HCEC 1CT (cell line): Measurements from ENCODE around the gene LDAH.
A peak's percentile ranks its signal among the peaks of the same experiment; 100 is the strongest.

Experiments used
- DNase-seq: peaks from one replicate; pipeline ENCODE4 v3.0.0-alpha.2; 2017

LDAH gene

GRCh38 chr2:20771299-20771698 is 51.6 kb downstream of the LDAH start:
- DNase-seq: no peak

DNA sequence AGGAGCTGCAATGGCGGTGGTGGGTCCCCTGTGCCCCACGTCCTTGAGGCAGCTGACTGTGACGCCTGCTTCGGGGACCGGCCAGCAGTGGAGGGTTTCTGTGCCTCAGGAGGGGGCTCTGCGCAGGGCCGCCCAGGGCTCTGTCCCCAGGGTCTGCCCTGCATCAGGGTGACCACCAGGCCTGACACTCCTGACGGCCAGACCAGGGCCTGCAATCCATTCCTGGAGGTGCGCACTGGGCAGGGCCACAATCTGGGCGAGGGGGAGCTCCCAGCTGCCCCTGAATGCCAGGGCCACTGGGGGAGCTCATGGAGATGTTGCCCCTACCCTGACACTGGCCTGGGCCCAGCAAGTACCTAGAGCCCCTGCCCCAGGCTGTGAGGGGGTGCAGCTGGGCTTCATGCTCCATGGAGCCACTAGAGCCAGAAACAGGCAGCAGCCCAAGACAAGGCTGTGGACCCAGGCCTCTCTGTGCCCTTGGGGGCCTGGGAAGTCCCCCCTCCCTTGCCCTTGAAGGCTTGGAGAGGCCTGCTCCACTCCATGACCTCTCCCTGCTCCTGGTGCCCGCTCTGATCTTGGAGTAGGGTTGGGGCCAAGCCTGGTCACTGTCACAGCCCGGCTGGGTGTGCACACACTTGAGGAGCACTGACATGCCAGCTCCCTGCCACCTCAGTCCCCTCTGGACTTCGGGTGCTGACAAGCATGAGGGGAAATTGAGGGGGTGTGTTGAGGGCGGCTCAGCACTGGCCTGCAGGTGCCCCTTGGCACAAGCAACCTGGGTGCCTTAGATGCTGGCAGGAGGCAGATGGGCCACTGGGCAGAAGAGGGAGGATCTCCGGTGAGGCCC is 55.9 kb downstream of the LDAH start:
- no peak for DNase-seq

DNA sequence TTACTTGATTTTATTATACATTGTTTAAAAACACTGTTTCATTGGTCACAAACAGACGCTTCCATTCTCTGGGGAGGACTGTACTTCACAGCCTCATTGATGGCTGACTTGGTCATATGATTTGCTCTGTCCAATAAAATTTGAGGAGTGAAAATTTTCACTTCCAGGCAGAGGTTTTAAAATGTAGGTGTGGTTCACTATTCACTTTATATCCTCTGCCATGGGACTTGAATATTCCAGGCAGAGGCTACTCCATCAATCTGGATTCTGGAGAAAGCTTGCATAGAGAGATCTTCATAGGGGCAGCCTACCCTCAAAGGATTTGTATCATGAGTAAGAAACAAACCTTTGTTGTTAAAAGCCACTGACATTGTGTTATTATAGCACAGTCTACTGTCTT is 56.7 kb downstream of the LDAH start:
- DNase-seq: no peak

GRCh38 chr2:20762945-20763683 is 59.8 kb downstream of the LDAH start:
- no peak for DNase-seq

- no peak for DNase-seq
Measured at GRCh38 chr2:20759487-20759886, 63.4 kb downstream of the LDAH start.

DNA sequence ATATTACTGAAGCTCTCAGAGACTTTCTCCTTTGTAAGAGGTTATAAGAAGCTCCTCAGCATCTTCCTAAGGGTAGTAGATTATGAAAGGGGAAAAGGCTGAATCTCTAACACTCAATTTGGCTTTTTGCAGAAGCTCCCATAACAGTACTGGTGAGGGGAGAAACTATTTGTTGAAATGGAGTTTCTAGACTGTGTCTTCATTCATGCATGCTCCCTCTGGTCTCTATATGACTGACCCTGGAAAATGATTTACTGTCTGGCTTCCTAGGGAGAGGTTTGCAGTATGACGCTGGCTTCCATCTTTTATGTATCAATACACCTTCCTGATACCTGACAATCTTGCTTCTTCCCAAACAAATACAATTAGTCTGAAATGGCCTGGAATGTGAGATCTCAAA is 63.9 kb downstream of the LDAH start:
- DNase-seq: no peak

- DNase-seq: no peak
Measured at GRCh38 chr2:20757405-20758090, 65.4 kb downstream of the LDAH start.

DNA sequence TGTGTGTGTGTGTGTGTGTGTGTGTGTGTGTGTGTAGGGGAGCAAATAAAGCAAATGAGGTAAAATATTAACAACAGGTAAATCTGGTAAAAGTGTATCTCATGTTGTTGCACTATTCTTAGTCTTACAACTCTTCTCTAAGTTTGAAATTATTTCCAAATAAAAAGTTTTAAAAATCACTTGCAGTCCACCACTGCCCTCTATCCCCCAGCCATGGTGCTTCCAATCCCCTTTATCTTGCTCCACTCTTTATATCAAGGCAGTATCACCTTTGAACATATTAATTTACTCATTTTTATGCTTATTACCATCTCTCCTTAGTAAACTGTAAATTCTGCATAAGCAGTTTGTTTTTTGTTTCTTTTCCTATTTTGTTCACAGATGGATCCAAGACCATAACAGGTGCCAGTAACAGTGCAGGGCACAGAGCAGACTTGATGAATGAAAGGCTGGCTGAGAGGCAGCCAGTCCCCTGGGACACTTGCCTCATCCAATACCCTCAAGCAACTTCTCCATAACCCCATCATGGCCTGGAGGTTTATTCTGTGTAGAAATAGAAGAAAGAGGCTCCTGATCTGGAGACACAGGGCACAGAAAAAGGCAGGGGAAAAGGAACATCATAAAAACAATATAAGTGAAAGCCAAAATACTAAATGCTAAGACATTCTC is 67.6 kb downstream of the LDAH start:
- no peak for DNase-seq

GRCh38 chr2:20752293-20752692 is 70.6 kb downstream of the LDAH start:
- no peak for DNase-seq

- no peak for DNase-seq
Measured at GRCh38 chr2:20747317-20747716, 75.6 kb downstream of the LDAH start.

DNA sequence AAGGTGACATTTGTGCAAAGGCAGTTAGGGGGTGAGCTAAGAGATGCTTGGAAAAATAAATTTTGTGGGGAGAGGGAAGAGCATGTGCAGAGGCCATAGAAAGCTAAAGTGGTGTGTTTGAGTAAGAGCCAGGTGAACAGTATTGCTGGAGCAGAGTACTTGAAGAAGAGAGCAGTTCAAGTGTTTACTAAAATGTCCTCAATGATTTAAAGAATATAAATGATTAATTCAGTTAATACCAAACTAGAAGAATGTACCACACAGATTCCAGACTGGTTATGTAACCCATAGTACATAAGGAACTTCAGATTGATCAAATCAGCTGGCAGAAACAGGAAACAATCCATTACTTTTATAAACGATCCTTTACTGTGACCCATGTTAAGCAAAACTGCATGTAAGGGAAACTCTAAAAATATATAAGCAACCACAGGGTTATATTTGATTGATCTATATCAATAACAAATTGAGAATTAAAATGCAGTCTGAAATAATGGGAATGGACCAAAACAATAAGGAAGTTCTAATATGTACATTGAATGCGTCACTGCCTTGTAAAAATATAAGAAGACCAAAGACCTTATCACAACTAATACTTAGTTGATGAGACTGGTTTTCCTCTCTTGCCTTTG is 76.9 kb downstream of the LDAH start:
- DNase-seq: no peak

DNA sequence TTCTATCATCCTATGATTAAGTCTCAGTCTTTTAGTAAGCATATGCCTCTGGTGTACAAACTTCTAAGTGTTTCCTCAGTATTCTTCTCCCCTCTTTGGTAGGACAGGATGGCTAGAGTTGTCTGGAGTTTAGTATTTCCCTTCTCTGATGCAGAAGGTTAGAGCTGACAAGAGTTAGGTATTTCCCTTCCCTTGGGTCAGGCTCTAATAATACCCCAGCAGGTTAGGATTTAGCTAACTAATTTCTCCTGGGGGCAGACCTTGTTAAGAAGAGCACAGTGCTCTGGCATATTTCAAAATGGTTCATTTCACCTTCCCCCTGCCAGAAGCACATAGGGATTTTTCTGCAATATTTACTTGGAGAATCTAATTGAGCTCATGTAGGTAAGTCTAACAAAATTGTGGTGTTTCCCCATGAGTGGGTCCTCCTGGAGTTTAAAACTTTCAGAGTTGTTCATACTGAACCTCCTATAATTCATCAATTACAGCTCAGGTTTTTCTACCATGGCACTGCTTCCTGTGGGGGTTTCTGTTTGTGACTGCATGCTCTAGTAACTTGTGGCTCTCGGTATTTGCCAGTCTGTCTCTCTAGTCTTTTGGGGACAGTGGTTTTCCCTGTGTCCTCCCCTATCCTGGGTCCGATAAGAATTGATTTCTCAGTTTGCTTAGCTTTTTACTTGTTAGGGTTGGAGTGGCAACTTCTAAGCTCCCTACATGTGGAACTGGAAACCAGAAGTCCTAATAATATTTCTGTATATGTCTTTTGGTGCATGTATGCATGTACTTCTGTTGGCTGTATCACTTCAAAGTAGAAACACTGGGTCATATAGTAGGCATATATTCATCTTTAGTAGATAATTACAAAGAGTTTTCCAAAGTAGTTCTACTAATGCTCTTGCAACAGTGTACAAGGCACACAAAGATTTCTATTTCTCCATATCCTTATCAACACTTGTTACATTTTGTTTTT is 78.2 kb downstream of the LDAH start:
- no peak for DNase-seq

- no peak for DNase-seq
Measured at GRCh38 chr2:20738772-20739171, 84.1 kb downstream of the LDAH start.

- DNase-seq: no peak
Measured at GRCh38 chr2:20737505-20737904, 85.4 kb downstream of the LDAH start.

- no peak for DNase-seq
Measured at GRCh38 chr2:20728114-20728758, 94.7 kb downstream of the LDAH start.

GRCh38 chr2:20726913-20727312 is 96.0 kb downstream of the LDAH start:
- no peak for DNase-seq

DNA sequence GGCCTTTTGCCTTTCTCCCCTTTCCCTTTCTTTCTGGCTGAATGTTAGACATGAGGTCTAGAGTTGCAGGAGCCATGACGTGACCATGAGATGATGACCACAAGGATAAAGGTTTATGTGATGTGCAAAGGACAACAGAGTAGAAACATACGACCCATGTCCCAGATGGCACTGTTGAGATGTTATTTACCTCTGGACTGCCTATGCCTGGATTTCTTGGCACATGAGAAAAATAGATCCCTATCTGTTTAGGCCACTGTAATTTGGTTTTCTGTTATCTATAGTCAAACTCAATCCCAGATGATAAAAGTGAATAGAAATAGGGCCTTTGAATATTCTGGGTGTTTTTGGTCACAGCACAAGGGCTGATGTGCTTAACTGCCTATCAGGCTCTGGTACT is 97.1 kb downstream of the LDAH start:
- DNase-seq: no peak

- no peak for DNase-seq
Measured at GRCh38 chr2:20724500-20725053, 98.3 kb downstream of the LDAH start.

DNA sequence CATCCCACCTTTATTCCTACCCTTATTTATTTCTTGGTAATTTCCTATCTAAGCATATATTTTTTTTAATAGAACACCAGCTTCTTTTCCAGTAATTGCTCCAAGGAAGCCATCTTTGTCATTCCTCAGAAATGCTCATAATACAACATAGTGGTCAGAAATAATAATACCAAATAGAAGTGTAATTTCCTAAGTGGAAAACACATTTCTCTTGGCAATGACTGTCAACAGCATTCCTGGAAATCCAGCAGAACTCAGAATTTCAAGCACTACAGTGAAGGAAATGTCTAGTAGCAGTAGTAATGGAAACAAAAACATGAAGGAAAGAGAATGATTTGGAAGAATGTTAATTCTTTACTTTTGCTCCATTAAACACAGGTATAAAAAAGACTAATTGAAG is 99.4 kb downstream of the LDAH start:
- DNase-seq: no peak

GRCh38 chr2:20722592-20723240 is 100.2 kb downstream of the LDAH start:
- peak; percentile 4 for DNase-seq
